ENCODE results near the gene EZH1.
"Not testable (repeated sequence)": the region's sequence is repeated elsewhere in the genome, so short reads cannot be mapped to it uniquely, and the experiment has no call there.

EZH1 gene

DNA sequence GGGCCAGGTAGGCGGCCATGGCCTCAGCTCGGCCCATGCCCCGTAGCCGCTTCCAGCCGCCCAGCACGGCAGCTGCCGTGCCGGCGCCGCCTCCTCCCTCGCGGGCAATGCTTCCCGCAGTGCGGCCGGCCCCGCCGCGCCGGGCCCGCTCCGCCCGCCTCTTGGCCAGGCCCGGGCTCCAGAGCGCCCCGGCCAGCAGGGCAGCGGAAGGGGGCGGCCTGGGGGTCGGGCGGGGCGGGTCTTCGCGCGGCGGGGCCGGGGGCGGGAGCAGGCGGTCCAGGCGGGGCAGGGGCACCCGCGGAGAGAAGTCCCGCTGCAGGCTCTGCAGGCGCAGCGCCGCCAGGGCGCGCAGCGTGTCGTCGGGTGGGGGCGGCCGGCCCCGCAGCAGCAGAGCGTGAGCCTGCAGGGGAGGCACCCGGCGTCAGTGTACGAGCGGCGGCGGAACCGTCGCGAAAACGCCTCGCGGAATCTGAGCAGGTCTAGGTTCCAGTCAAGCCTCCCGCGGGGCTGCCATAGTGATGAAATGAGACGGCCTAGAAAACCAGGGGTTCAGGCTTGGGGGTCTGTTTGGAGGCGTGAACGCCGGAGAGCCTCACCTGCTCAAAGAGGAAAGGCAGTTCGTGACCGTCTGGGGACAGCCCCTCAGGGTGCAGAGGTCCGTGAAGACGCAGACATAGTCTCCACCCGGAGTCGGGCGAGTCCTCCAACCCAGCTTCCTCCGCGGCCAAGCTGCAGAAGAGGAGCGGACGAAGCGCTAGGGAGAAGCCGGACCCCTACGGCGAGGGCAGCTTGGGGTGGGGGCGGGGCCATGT, 74.7 kb downstream of the EZH1 start:
- DNase-seq (ENCODE audit: low read depth in 2 of 2): no peak

- DNase-seq (ENCODE audit: low read depth in 2 of 2): no peak
Measured at GRCh38 chr17:42669705-42669976, 75.2 kb downstream of the EZH1 start.

GRCh38 chr17:42667088-42667951, 77.5 kb downstream of the EZH1 start:
- no peak for DNase-seq (ENCODE audit: low read depth in 2 of 2)

DNA sequence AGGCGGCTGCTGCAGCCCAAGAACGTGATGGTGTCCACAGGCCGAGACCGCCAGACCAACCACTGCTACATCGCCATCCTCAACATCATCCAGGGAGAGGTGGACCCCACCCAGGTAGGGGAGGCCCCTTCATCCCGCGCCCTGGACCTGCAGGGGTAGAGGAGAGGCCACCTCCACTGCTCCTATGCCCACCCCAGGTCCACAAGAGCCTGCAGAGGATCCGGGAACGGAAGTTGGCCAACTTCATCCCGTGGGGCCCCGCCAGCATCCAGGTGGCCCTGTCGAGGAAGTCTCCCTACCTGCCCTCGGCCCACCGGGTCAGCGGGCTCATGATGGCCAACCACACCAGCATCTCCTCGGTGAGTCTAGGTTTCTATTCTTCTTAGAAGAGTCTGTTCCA, 78.7 kb downstream of the EZH1 start:
- not testable (repeated sequence) for DNase-seq (ENCODE audit: low read depth in 2 of 2)

- DNase-seq (ENCODE audit: low read depth in 2 of 2): no peak
Measured at GRCh38 chr17:42665581-42666001, 79.2 kb downstream of the EZH1 start.

GRCh38 chr17:42660692-42661345, 84.0 kb downstream of the EZH1 start:
- no peak for DNase-seq (ENCODE audit: low read depth in 2 of 2)

GRCh38 chr17:42659932-42660274, 84.9 kb downstream of the EZH1 start:
- DNase-seq (ENCODE audit: low read depth in 2 of 2): not testable (repeated sequence)

DNA sequence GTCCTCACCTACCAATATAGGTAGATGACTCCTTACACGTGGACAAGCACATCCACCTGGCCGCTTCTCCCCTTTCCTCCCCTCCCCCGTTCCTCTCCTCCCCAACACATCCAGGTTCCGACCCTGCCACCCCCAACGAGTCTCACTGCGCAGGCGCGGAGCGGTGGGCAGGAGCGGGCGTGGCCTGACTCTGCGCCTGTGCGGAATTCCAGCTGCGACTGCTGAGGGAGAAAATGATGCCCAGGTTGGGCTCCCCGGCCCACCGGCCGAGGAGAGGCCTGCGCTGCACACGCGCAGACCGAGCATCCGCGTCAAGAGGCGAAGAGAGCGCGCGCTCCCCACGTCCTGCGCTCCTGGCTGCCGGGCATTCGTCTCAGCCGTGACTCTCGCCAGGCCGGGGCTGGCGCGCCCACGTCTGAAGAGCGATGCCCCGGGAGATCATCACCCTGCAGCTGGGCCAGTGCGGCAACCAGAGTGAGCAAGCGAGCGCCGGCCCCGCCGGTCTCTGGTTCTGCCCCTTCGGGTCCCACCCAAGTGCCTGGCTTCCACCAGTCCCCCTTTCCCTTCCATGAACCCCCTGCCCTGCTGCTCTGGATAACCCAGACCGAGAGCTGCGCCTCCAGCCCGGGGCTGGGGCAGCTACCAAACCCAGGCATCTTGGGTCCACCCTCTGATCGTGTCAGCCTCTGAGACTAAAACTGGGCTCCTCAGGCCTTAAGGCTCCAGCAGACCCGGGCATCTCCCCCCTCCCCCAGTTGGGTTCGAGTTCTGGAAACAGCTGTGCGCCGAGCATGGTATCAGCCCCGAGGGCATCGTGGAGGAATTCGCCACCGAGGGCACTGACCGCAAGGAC, 85.5 kb downstream of the EZH1 start, which contains the start of gene TUBG2:
Gene TUBG2, plus strand, starts transcription at position 206 of the 853 bp plus-strand sequence. Its CDS starts 220 bp downstream, at position 426.
- peak; percentile 53 to 70 for DNase-seq (ENCODE audit: low read depth in 2 of 2)

DNA sequence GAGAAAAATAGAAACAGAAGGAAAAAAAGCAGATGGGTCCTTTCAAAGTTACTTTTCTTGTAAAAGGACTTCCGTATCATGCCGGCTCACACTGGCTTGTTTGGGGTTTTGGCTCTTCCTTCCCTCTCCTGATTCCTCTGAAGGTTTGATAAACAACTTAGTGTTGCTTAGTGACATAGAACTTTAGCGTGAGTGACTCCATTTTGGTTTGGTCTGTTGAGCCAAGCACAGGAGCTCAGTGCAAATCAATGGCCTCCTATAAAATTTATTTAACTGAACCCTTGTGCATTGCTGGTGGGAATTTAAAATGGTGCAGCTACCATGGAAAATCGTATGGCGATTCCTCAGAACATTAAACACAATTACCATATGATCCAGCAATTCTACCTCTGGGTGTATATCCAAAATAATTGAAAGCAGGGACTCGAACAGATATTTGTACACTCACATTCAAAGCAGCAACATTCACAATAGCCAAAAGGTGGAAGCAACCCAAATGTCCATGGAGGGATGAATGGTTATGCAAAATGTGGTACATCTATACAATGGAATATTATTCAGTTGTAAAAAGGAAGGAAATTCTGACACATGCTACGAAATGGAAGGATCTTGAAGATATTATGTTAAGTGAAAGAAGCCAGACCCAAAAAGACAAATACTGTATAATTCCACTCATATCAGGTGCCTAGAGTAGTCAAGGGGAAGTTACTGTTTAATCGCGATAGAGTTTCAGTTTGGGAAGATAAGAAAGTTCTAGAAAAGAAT, 86.8 kb downstream of the EZH1 start:
- no peak for DNase-seq (ENCODE audit: low read depth in 2 of 2)

GRCh38 chr17:42655528-42655927, 89.3 kb downstream of the EZH1 start:
- DNase-seq (ENCODE audit: low read depth in 2 of 2): no peak

- DNase-seq (ENCODE audit: low read depth in 2 of 2): no peak
Measured at GRCh38 chr17:42653179-42654124, 91.4 kb downstream of the EZH1 start.

GRCh38 chr17:42651392-42651791, 93.4 kb downstream of the EZH1 start:
- no peak for DNase-seq (ENCODE audit: low read depth in 2 of 2)

All from activated CD8-positive, alpha-beta memory T cell treated with anti-CD3 and anti-CD28 coated beads for 4 hours (primary cell).